ENCODE measurements around the gene AURKA. TPM values are rescaled to one million over a fixed set of nuclear protein-coding genes. Genes with fewer than 3 reads are reported as not detected.
"Not testable (repeated sequence)": the region's sequence is repeated elsewhere in the genome, so short reads cannot be mapped to it uniquely, and the experiment has no call there.

AURKA gene
- total and polyA plus RNA-seq, 2 donors, result 4.1 to 38.2 TPM

GRCh38 chr20:56405356-56405755 is 13.3 kb upstream of the AURKA start:
- H3K27me3 ChIP-seq (ENCODE audit: control insufficient read depth in 2 of 2, insufficient read depth in 1 of 2, low read length in 1 of 2); H3K9me3 ChIP-seq (ENCODE audit: control insufficient read depth in 2 of 2, insufficient read depth in 1 of 2, low read length in 1 of 2); H3K27ac ChIP-seq (ENCODE audit: low read depth in 1 of 2, low read length in 1 of 2); DNase-seq (ENCODE audit: low read depth in 6 of 9, low spot score in 9 of 9); H3K4me3 ChIP-seq (ENCODE audit: low read length in 2 of 2); H3K4me1 ChIP-seq (ENCODE audit: control insufficient read depth in 2 of 2, insufficient read depth in 2 of 2, low read length in 2 of 2): not testable (repeated sequence)
- WGBS, result 97% methylated on average over 12 of the region's 12 CpGs
- peaks cover 47 to 64% of the 10 kb centered on the region in 2 donors for H3K36me3 ChIP-seq (ENCODE audit: control insufficient read depth in 2 of 2, insufficient read depth in 2 of 2, low read length in 1 of 2)

- H3K36me3 ChIP-seq (ENCODE audit: control insufficient read depth in 2 of 2, insufficient read depth in 2 of 2, low read length in 1 of 2), result peaks cover 50 to 71% of the 10 kb centered on the region in 2 donors
- H3K27me3 ChIP-seq (ENCODE audit: control insufficient read depth in 2 of 2, insufficient read depth in 1 of 2, low read length in 1 of 2), result no peaks in the 10 kb centered on the region
- 98% methylated on average over 26 of the region's 26 CpGs for WGBS
- H3K27ac ChIP-seq (ENCODE audit: low read depth in 1 of 2, low read length in 1 of 2), result no peak overlapping the region
- H3K9me3 ChIP-seq (ENCODE audit: control insufficient read depth in 2 of 2, insufficient read depth in 1 of 2, low read length in 1 of 2), result peaks cover 0 to 1% of the 10 kb centered on the region in 2 donors
- DNase-seq (ENCODE audit: low read depth in 6 of 9, low spot score in 9 of 9), result no peak
- H3K4me1 ChIP-seq (ENCODE audit: control insufficient read depth in 2 of 2, insufficient read depth in 2 of 2, low read length in 2 of 2), result no peaks in the 10 kb centered on the region
- no peak overlapping the region for H3K4me3 ChIP-seq (ENCODE audit: low read length in 2 of 2)
These were observed 11.4 kb upstream of the AURKA start for GRCh38 chr20:56403465-56403864.

- peak in 7 of 9 donors; percentile 61 to 85 (median 74) for DNase-seq (ENCODE audit: low read depth in 6 of 9, low spot score in 9 of 9)
- peaks cover 59 to 79% of the 10 kb centered on the region in 2 donors for H3K36me3 ChIP-seq (ENCODE audit: control insufficient read depth in 2 of 2, insufficient read depth in 2 of 2, low read length in 1 of 2)
- peaks cover 0 to 1% of the 10 kb centered on the region in 2 donors for H3K9me3 ChIP-seq (ENCODE audit: control insufficient read depth in 2 of 2, insufficient read depth in 1 of 2, low read length in 1 of 2)
- H3K4me3 ChIP-seq (ENCODE audit: low read length in 2 of 2), result no peak overlapping the region
- no peaks in the 10 kb centered on the region for H3K4me1 ChIP-seq (ENCODE audit: control insufficient read depth in 2 of 2, insufficient read depth in 2 of 2, low read length in 2 of 2)
- no peaks in the 10 kb centered on the region for H3K27me3 ChIP-seq (ENCODE audit: control insufficient read depth in 2 of 2, insufficient read depth in 1 of 2, low read length in 1 of 2)
- H3K27ac ChIP-seq (ENCODE audit: low read depth in 1 of 2, low read length in 1 of 2), result no peak overlapping the region
These were observed 8.1 kb upstream of the AURKA start for GRCh38 chr20:56400001-56400640.

- Histone ChIP-seq H3K9me3 (ENCODE audit: control insufficient read depth in 2 of 2, insufficient read depth in 1 of 2, low read length in 1 of 2) (no peaks in the 10 kb centered on the region), H3K27me3 (ENCODE audit: control insufficient read depth in 2 of 2, insufficient read depth in 1 of 2, low read length in 1 of 2) (no peaks in the 10 kb centered on the region), H3K4me1 (ENCODE audit: control insufficient read depth in 2 of 2, insufficient read depth in 2 of 2, low read length in 2 of 2) (peaks cover 13 to 16% of the 10 kb centered on the region in 2 donors), H3K4me3 (ENCODE audit: low read length in 2 of 2) (no peak overlapping the region), H3K27ac (ENCODE audit: low read depth in 1 of 2, low read length in 1 of 2) (no peak overlapping the region), H3K36me3 (ENCODE audit: control insufficient read depth in 2 of 2, insufficient read depth in 2 of 2, low read length in 1 of 2) (peaks cover 34 to 51% of the 10 kb centered on the region in 2 donors)
- 94% methylated on average over 4 of the region's 4 CpGs for WGBS
- DNase-seq (ENCODE audit: low read depth in 6 of 9, low spot score in 9 of 9), result no peak
These were observed 3.2 kb upstream of the AURKA start for GRCh38 chr20:56395166-56395565.

GRCh38 chr20:56393653-56394052 is 1.6 kb upstream of the AURKA start:
- Histone ChIP-seq H3K36me3 (ENCODE audit: control insufficient read depth in 2 of 2, insufficient read depth in 2 of 2, low read length in 1 of 2) (peaks cover 28 to 49% of the 10 kb centered on the region in 2 donors), H3K9me3 (ENCODE audit: control insufficient read depth in 2 of 2, insufficient read depth in 1 of 2, low read length in 1 of 2) (no peaks in the 10 kb centered on the region), H3K4me3 (ENCODE audit: low read length in 2 of 2) (peak overlapping the region; percentile 77 to 80), H3K27ac (ENCODE audit: low read depth in 1 of 2, low read length in 1 of 2) (no peak overlapping the region), H3K4me1 (ENCODE audit: control insufficient read depth in 2 of 2, insufficient read depth in 2 of 2, low read length in 2 of 2) (peaks cover 16 to 17% of the 10 kb centered on the region in 2 donors), H3K27me3 (ENCODE audit: control insufficient read depth in 2 of 2, insufficient read depth in 1 of 2, low read length in 1 of 2) (no peaks in the 10 kb centered on the region)
- no peak for DNase-seq (ENCODE audit: low read depth in 6 of 9, low spot score in 9 of 9)
- 90% methylated on average over 8 of the region's 8 CpGs for WGBS

GRCh38 chr20:56392881-56393482 is 967 bp upstream of the AURKA start:
- H3K27me3 ChIP-seq (ENCODE audit: control insufficient read depth in 2 of 2, insufficient read depth in 1 of 2, low read length in 1 of 2), result no peaks in the 10 kb centered on the region
- H3K4me1 ChIP-seq (ENCODE audit: control insufficient read depth in 2 of 2, insufficient read depth in 2 of 2, low read length in 2 of 2), result peaks cover 16 to 17% of the 10 kb centered on the region in 2 donors
- H3K36me3 ChIP-seq (ENCODE audit: control insufficient read depth in 2 of 2, insufficient read depth in 2 of 2, low read length in 1 of 2), result peaks cover 23 to 48% of the 10 kb centered on the region in 2 donors
- DNase-seq (ENCODE audit: low read depth in 6 of 9, low spot score in 9 of 9), result peak in 2 of 9 donors; percentile 10 to 38
- 1% methylated on average over 18 of the region's 18 CpGs for WGBS
- peak overlapping the region; percentile 89 to 99 for H3K27ac ChIP-seq (ENCODE audit: low read depth in 1 of 2, low read length in 1 of 2)
- H3K4me3 ChIP-seq (ENCODE audit: low read length in 2 of 2), result peak overlapping the region; percentile 77 to 80
- H3K9me3 ChIP-seq (ENCODE audit: control insufficient read depth in 2 of 2, insufficient read depth in 1 of 2, low read length in 1 of 2), result no peaks in the 10 kb centered on the region

GRCh38 chr20:56391596-56392131 is 351 bp downstream of the AURKA start:
- Histone ChIP-seq H3K4me3 (ENCODE audit: low read length in 2 of 2) (peak overlapping the region; percentile 77 to 80), H3K4me1 (ENCODE audit: control insufficient read depth in 2 of 2, insufficient read depth in 2 of 2, low read length in 2 of 2) (peaks cover 16 to 17% of the 10 kb centered on the region in 2 donors), H3K9me3 (ENCODE audit: control insufficient read depth in 2 of 2, insufficient read depth in 1 of 2, low read length in 1 of 2) (no peaks in the 10 kb centered on the region), H3K27ac (ENCODE audit: low read depth in 1 of 2, low read length in 1 of 2) (peak overlapping the region; percentile 89 to 99), H3K27me3 (ENCODE audit: control insufficient read depth in 2 of 2, insufficient read depth in 1 of 2, low read length in 1 of 2) (no peaks in the 10 kb centered on the region), H3K36me3 (ENCODE audit: control insufficient read depth in 2 of 2, insufficient read depth in 2 of 2, low read length in 1 of 2) (peaks cover 11 to 44% of the 10 kb centered on the region in 2 donors)
- DNase-seq (ENCODE audit: low read depth in 6 of 9, low spot score in 9 of 9), result peak in 1 of 9 donors; percentile 12
- WGBS, result under 1% methylated on average over 29 of the region's 29 CpGs

GRCh38 chr20:56391037-56391436 is 978 bp downstream of the AURKA start:
- Histone ChIP-seq H3K9me3 (ENCODE audit: control insufficient read depth in 2 of 2, insufficient read depth in 1 of 2, low read length in 1 of 2) (no peaks in the 10 kb centered on the region), H3K27me3 (ENCODE audit: control insufficient read depth in 2 of 2, insufficient read depth in 1 of 2, low read length in 1 of 2) (no peaks in the 10 kb centered on the region), H3K4me3 (ENCODE audit: low read length in 2 of 2) (peak overlapping the region; percentile 77 to 80), H3K4me1 (ENCODE audit: control insufficient read depth in 2 of 2, insufficient read depth in 2 of 2, low read length in 2 of 2) (peaks cover 16 to 17% of the 10 kb centered on the region in 2 donors), H3K27ac (ENCODE audit: low read depth in 1 of 2, low read length in 1 of 2) (peak overlapping the region in 1 of 2 donors; percentile 99), H3K36me3 (ENCODE audit: control insufficient read depth in 2 of 2, insufficient read depth in 2 of 2, low read length in 1 of 2) (peaks cover 10 to 43% of the 10 kb centered on the region in 2 donors)
- peak in 1 of 9 donors; percentile 17 for DNase-seq (ENCODE audit: low read depth in 6 of 9, low spot score in 9 of 9)
- WGBS, result 45% methylated on average over 10 of the region's 10 CpGs

- peaks cover 16 to 17% of the 10 kb centered on the region in 2 donors for H3K4me1 ChIP-seq (ENCODE audit: control insufficient read depth in 2 of 2, insufficient read depth in 2 of 2, low read length in 2 of 2)
- peaks cover 9 to 41% of the 10 kb centered on the region in 2 donors for H3K36me3 ChIP-seq (ENCODE audit: control insufficient read depth in 2 of 2, insufficient read depth in 2 of 2, low read length in 1 of 2)
- WGBS, result 98% methylated on average over 9 of the region's 9 CpGs
- H3K9me3 ChIP-seq (ENCODE audit: control insufficient read depth in 2 of 2, insufficient read depth in 1 of 2, low read length in 1 of 2); H3K27ac ChIP-seq (ENCODE audit: low read depth in 1 of 2, low read length in 1 of 2); DNase-seq (ENCODE audit: low read depth in 6 of 9, low spot score in 9 of 9); H3K27me3 ChIP-seq (ENCODE audit: control insufficient read depth in 2 of 2, insufficient read depth in 1 of 2, low read length in 1 of 2): not testable (repeated sequence)
- peak overlapping the region in 1 of 2 donors; percentile 80 for H3K4me3 ChIP-seq (ENCODE audit: low read length in 2 of 2)
These were observed 1.6 kb downstream of the AURKA start for GRCh38 chr20:56390396-56390795.
